IMR-90 (cell line): ENCODE data around the gene KIF25. TPM values are rescaled to one million over a fixed set of nuclear protein-coding genes. Genes with fewer than 3 reads are reported as not detected.

Source experiments
- ATAC-seq: fragments of 200-7000 bp; cut with Tn5 transposase; 2 replicates; pipeline ENCODE4 v1.9.1; 2020; ENCODE audit warnings: low read depth, mild to moderate bottlenecking, moderate library complexity
- BruUV-seq: library from RNA; stranded (reverse); fragments of 400-500 nt; replicated peaks from 2 replicates; lab custom pipeline; 2021; lab: Mats Ljungman, UMichigan
- CTCF ChIA-PET: fragments of 300-600 bp; formaldehyde crosslinking; extraction: SDS; loops from one replicate; lab custom pipeline; 2021; ENCODE audit warnings: antibody characterized with exemption; lab: Yijun Ruan, JAX
- POLR2A ChIA-PET: fragments of 300-600 bp; sonication (Branson Sonifier 250); formaldehyde crosslinking; loops from one replicate; lab custom pipeline; 2022; ENCODE audit warnings: antibody characterized with exemption; ENCODE audit not compliant: unreplicated experiment; lab: Charles Lee
- DNase-seq: peaks from one replicate; pipeline ENCODE4 v3.0.0; 2013
- H2AFZ ChIP-seq: replicated peaks from 2 replicates; pipeline ENCODE3; 2013; ENCODE audit warnings: low read length, mild to moderate bottlenecking; ENCODE audit not compliant: poor library complexity
- H2AK5ac ChIP-seq: 2 replicates; pipeline ENCODE4 v1.6.1; 2013; ENCODE audit warnings: low read depth, low read length, inconsistent platforms
- H2AK9ac ChIP-seq: replicated peaks from 2 replicates; pipeline ENCODE3; 2013; ENCODE audit warnings: mild to moderate bottlenecking, low read depth, low read length, moderate library complexity; ENCODE audit not compliant: poor library complexity
- H2BK120ac ChIP-seq: 2 replicates; pipeline ENCODE4 v1.6.1; 2013; ENCODE audit warnings: low read depth, low read length, inconsistent platforms
- H2BK15ac ChIP-seq: 3 replicates; pipeline ENCODE4 v1.6.1; 2013; ENCODE audit warnings: low read depth, low read length, inconsistent platforms
- H2BK20ac ChIP-seq: 2 replicates; pipeline ENCODE4 v1.6.1; 2013; ENCODE audit warnings: low read depth, mild to moderate bottlenecking, inconsistent platforms, low read length, moderate library complexity
- H2BK5ac ChIP-seq: 2 replicates; pipeline ENCODE4 v1.6.1; 2013; ENCODE audit warnings: mild to moderate bottlenecking, low read depth, low read length, inconsistent platforms; ENCODE audit not compliant: poor library complexity, severe bottlenecking
- H3K14ac ChIP-seq: replicated peaks from 2 replicates; pipeline ENCODE4 v1.6.1; 2013; ENCODE audit warnings: low read depth, low read length, inconsistent platforms
- H3K18ac ChIP-seq: 2 replicates; pipeline ENCODE4 v1.6.1; 2013; ENCODE audit warnings: low read depth, low read length, control low read depth
- H3K23ac ChIP-seq: 2 replicates; pipeline ENCODE4 v1.6.1; 2013; ENCODE audit warnings: low read depth, low read length, inconsistent platforms
- H3K27ac ChIP-seq: 2 replicates; pipeline ENCODE4 v1.5.1; 2013; ENCODE audit warnings: mild to moderate bottlenecking, control low read depth, low read length; ENCODE audit not compliant: insufficient read depth
- H3K27me3 ChIP-seq: 2 replicates; pipeline ENCODE4 v1.6.1; 2013; ENCODE audit warnings: low read length; ENCODE audit not compliant: control insufficient read depth, insufficient read depth
- H3K36me3 ChIP-seq: 2 replicates; pipeline ENCODE4 v1.6.1; 2013; ENCODE audit warnings: low read length, mixed read lengths; ENCODE audit not compliant: control insufficient read depth, insufficient read depth
- H3K4ac ChIP-seq: 2 replicates; pipeline ENCODE4 v1.6.1; 2013; ENCODE audit warnings: low read depth, low read length, inconsistent platforms
- H3K4me1 ChIP-seq: 2 replicates; pipeline ENCODE4 v1.6.1; 2013; ENCODE audit warnings: low read length, mixed read lengths; ENCODE audit not compliant: control insufficient read depth, insufficient read depth
- H3K4me2 ChIP-seq: 2 replicates; pipeline ENCODE4 v1.6.1; 2013; ENCODE audit warnings: low read depth, mild to moderate bottlenecking, control low read depth, low read length, moderate library complexity
- H3K4me3 ChIP-seq: 2 replicates; pipeline ENCODE4 v1.5.1; 2013; ENCODE audit warnings: low read depth, mild to moderate bottlenecking, control low read depth, low read length, moderate library complexity; ENCODE audit not compliant: insufficient read depth
- H3K56ac ChIP-seq: 2 replicates; pipeline ENCODE4 v1.6.1; 2013; ENCODE audit warnings: low read length, inconsistent platforms; ENCODE audit not compliant: insufficient read depth; ENCODE audit errors: extremely low read depth
- H3K79me1 ChIP-seq, 2 experiments: 2 replicates each; pipeline ENCODE4 v1.6.1; 2013; ENCODE audit warnings: low read length in 2 of 2, inconsistent platforms in 1 of 2, low read depth in 1 of 2
- H3K9ac ChIP-seq: 2 replicates; pipeline ENCODE4 v1.6.1; 2013; ENCODE audit warnings: low read depth, low read length, control low read depth
- H3K9me1 ChIP-seq: 2 replicates; pipeline ENCODE4 v1.6.1; 2013; ENCODE audit warnings: low read length, inconsistent platforms; ENCODE audit not compliant: insufficient read depth
- H3K9me3 ChIP-seq: 2 replicates; pipeline ENCODE4 v1.6.1; 2013; ENCODE audit warnings: low read length; ENCODE audit not compliant: control insufficient read depth, insufficient read depth
- H4K20me1 ChIP-seq: 2 replicates; pipeline ENCODE4 v1.6.1; 2013; ENCODE audit warnings: low read length, inconsistent platforms; ENCODE audit not compliant: insufficient read depth
- H4K5ac ChIP-seq: 2 replicates; pipeline ENCODE4 v1.6.1; 2013; ENCODE audit warnings: mild to moderate bottlenecking, low read depth, low read length, control low read depth
- H4K8ac ChIP-seq, 2 experiments: 2 replicates each; pipeline ENCODE4 v1.6.1; 2013; ENCODE audit warnings: low read depth in 2 of 2, low read length in 2 of 2, control low read depth in 1 of 2, inconsistent platforms in 1 of 2
- H4K91ac ChIP-seq: 2 replicates; pipeline ENCODE4 v1.6.1; 2013; ENCODE audit warnings: low read depth, low read length, inconsistent platforms; ENCODE audit not compliant: insufficient read depth
- BHLHE40 ChIP-seq: fragments of 150-350 bp; IDR thresholded peaks from 2 replicates; pipeline ENCODE4 v1.6.1; 2016; ENCODE audit warnings: mild to moderate bottlenecking, low read depth, low read length
- CEBPB ChIP-seq: IDR thresholded peaks from 2 replicates; pipeline ENCODE4 v1.6.1; 2012; ENCODE audit warnings: low read depth, low read length, improper control_type of control experiment
- CHD1 ChIP-seq: IDR thresholded peaks from 2 replicates; pipeline ENCODE4 v1.6.1; 2012; ENCODE audit warnings: low read depth, low read length, improper control_type of control experiment
- CTCF ChIP-seq: conservative IDR thresholded peaks from 2 replicates; pipeline ENCODE4 v1.5.1; 2012; ENCODE audit warnings: mild to moderate bottlenecking, low read depth, low read length, improper control_type of control experiment
- ELK1 ChIP-seq: fragments of 150-350 bp; IDR thresholded peaks from 2 replicates; pipeline ENCODE4 v1.6.1; 2016; ENCODE audit warnings: low read depth, mild to moderate bottlenecking, low read length, moderate library complexity, borderline replicate concordance
- FOS ChIP-seq: fragments of 150-350 bp; IDR thresholded peaks from 2 replicates; pipeline ENCODE4 v1.6.1; 2016; ENCODE audit warnings: low read depth, low read length
- MAFK ChIP-seq: IDR thresholded peaks from 2 replicates; pipeline ENCODE4 v1.6.1; 2012; ENCODE audit warnings: low read depth, low read length, improper control_type of control experiment
- MAZ ChIP-seq: IDR thresholded peaks from 2 replicates; pipeline ENCODE4 v1.6.1; 2012; ENCODE audit warnings: low read depth, mild to moderate bottlenecking, low read length, improper control_type of control experiment, moderate library complexity, borderline replicate concordance
- MXI1 ChIP-seq: IDR thresholded peaks from 2 replicates; pipeline ENCODE4 v1.6.1; 2012; ENCODE audit warnings: low read depth, mild to moderate bottlenecking, low read length, moderate library complexity, borderline replicate concordance
- NFE2L2 ChIP-seq: fragments of 150-350 bp; IDR thresholded peaks from 2 replicates; pipeline ENCODE4 v1.6.1; 2016; ENCODE audit warnings: low read depth, mild to moderate bottlenecking, low read length
- POLR2A ChIP-seq: IDR thresholded peaks from 2 replicates; pipeline ENCODE4 v1.6.1; 2012; ENCODE audit warnings: mild to moderate bottlenecking, low read depth, low read length
- RAD21 ChIP-seq: IDR thresholded peaks from 2 replicates; pipeline ENCODE4 v1.6.1; 2012; ENCODE audit warnings: low read length, improper control_type of control experiment
- RCOR1 ChIP-seq: IDR thresholded peaks from 2 replicates; pipeline ENCODE4 v1.6.1; 2012; ENCODE audit warnings: mild to moderate bottlenecking, low read length, improper control_type of control experiment; ENCODE audit not compliant: insufficient replicate concordance
- RFX5 ChIP-seq: IDR thresholded peaks from 2 replicates; pipeline ENCODE4 v1.8.0; 2012; ENCODE audit warnings: low read depth, mild to moderate bottlenecking, low read length, moderate library complexity
- SMC3 ChIP-seq: fragments of 150-350 bp; IDR thresholded peaks from 2 replicates; pipeline ENCODE4 v1.6.1; 2016; ENCODE audit warnings: low read depth, mild to moderate bottlenecking, antibody characterized with exemption, low read length, moderate library complexity
- USF2 ChIP-seq: fragments of 150-350 bp; IDR thresholded peaks from 2 replicates; pipeline ENCODE4 v1.6.1; 2017; ENCODE audit warnings: mild to moderate bottlenecking, antibody characterized with exemption, low read length, low read depth
- WGBS, 2 experiments: methylation state at CpG; one replicate each; pipeline versions ENCODE4 v1.1.5 to v1.1.7; 2013; ENCODE audit warnings: missing lambda C conversion rate in 2 of 2; ENCODE audit not compliant: insufficient read length in 1 of 2; ENCODE audit errors: extremely low coverage in 2 of 2; 5-methylcytosine and 5-hydroxymethylcytosine counted together
- dilution Hi-C: fragments of 300-500 bp; cut with HindIII; formaldehyde crosslinking; loops from one replicate; pipeline ENCODE4 v1.14.3; 2018; ENCODE audit warnings: low sequenced_read_pairs; ENCODE audit not compliant: unreplicated experiment
- in situ Hi-C: fragments of 300-500 bp; cut with MboI; formaldehyde crosslinking; loops from 3 replicates; pipeline ENCODE4 v1.14.3; 2019; ENCODE audit warnings: low sequenced_read_pairs, inconsistent platforms, mixed read lengths
- intact Hi-C: fragments of 100-400 bp; cut with micrococcal nuclease; formaldehyde crosslinking; loops from 2 replicates; pipeline ENCODE4 v1.10.0; 2022
- polyA plus RNA-seq, 3 experiments: library from polyadenylated mRNA; depleted of rRNA; stranded (reverse); fragments of >200 nt; gene quantifications; 2 replicates each; pipeline ENCODE4 v1.2.3, GENCODE V29; 2012; ENCODE audit warnings: low replicate concordance in 1 of 3
- total RNA-seq: library from RNA; depleted of rRNA; stranded (reverse); fragments of >200 nt; gene quantifications from 2 replicates; pipeline ENCODE4 v1.2.3, GENCODE V29; 2012

The KIF25 gene
- total and polyA plus RNA-seq, 2 of the 4 experiments (the other 2 are of a cell fraction) = not detected

GRCh38 chr6:167980911-167981580 lies 16.4 kb upstream of the KIF25 start:
- no CpG with 5 or more reads among the region's 3 CpGs for WGBS, 2 experiments
- Histone ChIP-seq H3K4me1 (peaks cover 2% of the 10 kb centered on the region), H3K14ac (no peak overlapping the region), H4K20me1 (no peaks in the 10 kb centered on the region), H3K27me3 (peaks cover 2% of the 10 kb centered on the region; the same call in 1 of the 2 replicates), H3K4me2 (no peak overlapping the region), H2AK9ac (no peak overlapping the region), H3K9me1 (no peaks in the 10 kb centered on the region), H3K4me3 (no peak overlapping the region), H2AFZ (no peak overlapping the region), H4K8ac (no peak overlapping the region), H3K36me3 (no peaks in the 10 kb centered on the region), H3K9ac (no peak overlapping the region), H2BK15ac (no peak overlapping the region), H4K5ac (no peak overlapping the region), H2AK5ac (no peak overlapping the region), H3K56ac (no peak overlapping the region), H2BK120ac (no peak overlapping the region), H2BK5ac (no peak overlapping the region), H3K9me3 (no peaks in the 10 kb centered on the region), H3K23ac (no peak overlapping the region), H3K4ac (no peak overlapping the region), H3K79me1 (no peaks in the 10 kb centered on the region), H3K18ac (no peak overlapping the region; the same call in 1 of the 2 replicates), H3K27ac (no peak overlapping the region), H4K91ac (no peak overlapping the region), H2BK20ac (no peak overlapping the region)
- TF ChIP-seq CEBPB = no peak
- TF ChIP-seq FOS = no peak
- no peak for TF ChIP-seq CHD1
- TF ChIP-seq CTCF = no peak
- TF ChIP-seq USF2 = no peak
- TF ChIP-seq RFX5 = no peak
- TF ChIP-seq MAFK = no peak
- TF ChIP-seq SMC3 = no peak
- TF ChIP-seq MXI1 = no peak
- TF ChIP-seq BHLHE40 = no peak
- TF ChIP-seq RCOR1 = no peak
- TF ChIP-seq NFE2L2 = no peak
- TF ChIP-seq RAD21 = no peak
- no peak for TF ChIP-seq MAZ
- no peak for TF ChIP-seq POLR2A
- TF ChIP-seq ELK1 = no peak
- CTCF ChIA-PET = no interaction called here
- DNase-seq = no peak
- in situ Hi-C loops = no loop called here
- BruUV-seq = no TSS peak
- no peak for ATAC-seq
- dilution Hi-C loops = no loop called here
- intact Hi-C loops = no loop called here
- POLR2A ChIA-PET = no interaction called here
